Loucy (cell line): ENCODE results near the gene ATXN2L.

Experiments used
- EZH2phosphoT487 ChIP-seq: fragments of 200-600 bp; IDR thresholded peaks from 2 replicates; pipeline ENCODE4 v1.6.1; 2018; ENCODE audit warnings: antibody characterized with exemption, mild to moderate bottlenecking, moderate library complexity, borderline replicate concordance
- TF ChIP-seq, protein P1 (sequence below): fragments of 200-600 bp; sonication (generic); conservative IDR thresholded peaks from 2 replicates; pipeline ENCODE4 v1.5.1; 2014; ENCODE audit warnings: mild to moderate bottlenecking, antibody characterized with exemption, low read length

DNA sequence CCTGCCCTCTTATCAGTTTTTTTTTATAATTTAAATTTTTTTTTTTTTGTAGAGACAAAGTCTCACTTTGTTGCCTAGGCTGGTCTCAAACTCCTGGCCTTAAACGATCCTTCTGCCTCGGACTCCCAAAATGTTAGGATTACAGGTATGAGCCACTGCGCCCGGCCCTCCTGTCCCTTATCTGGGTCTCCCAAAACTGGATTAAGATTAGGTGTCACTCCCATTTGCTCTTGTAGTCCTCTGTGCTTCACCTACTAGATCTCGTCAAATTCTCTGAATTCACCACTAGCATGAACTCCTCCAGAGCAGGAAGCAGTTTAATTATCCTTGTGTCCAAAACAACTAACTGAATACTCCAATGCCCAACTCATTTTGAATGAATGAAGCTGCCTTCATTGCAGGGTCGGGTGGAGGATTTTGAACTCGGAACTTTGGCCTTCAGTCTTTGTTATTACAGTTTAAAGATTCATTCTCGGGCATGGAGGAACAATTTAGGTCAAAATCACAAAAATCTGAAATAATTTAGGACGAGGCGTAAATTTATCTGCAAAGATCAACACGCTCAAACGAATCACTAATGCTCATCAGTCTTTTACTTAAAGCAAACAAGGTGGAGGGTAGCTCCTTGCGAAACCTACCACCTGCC is 802 bp upstream of the ATXN2L start:
- no peak for TF ChIP-seq EZH2phosphoT487
- TF ChIP-seq, protein P1, sequence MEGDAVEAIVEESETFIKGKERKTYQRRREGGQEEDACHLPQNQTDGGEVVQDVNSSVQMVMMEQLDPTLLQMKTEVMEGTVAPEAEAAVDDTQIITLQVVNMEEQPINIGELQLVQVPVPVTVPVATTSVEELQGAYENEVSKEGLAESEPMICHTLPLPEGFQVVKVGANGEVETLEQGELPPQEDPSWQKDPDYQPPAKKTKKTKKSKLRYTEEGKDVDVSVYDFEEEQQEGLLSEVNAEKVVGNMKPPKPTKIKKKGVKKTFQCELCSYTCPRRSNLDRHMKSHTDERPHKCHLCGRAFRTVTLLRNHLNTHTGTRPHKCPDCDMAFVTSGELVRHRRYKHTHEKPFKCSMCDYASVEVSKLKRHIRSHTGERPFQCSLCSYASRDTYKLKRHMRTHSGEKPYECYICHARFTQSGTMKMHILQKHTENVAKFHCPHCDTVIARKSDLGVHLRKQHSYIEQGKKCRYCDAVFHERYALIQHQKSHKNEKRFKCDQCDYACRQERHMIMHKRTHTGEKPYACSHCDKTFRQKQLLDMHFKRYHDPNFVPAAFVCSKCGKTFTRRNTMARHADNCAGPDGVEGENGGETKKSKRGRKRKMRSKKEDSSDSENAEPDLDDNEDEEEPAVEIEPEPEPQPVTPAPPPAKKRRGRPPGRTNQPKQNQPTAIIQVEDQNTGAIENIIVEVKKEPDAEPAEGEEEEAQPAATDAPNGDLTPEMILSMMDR, result no peak
